Activated T-cell treated with anti-CD3 and anti-CD28 coated beads for 4 hours (primary cell): ENCODE measurements around the gene RALGAPB.

Experiments
- DNase-seq: peaks from one replicate; pipeline ENCODE4 v3.0.0-alpha.2; 2020

Gene RALGAPB

GRCh38 chr20:38617830-38618196 lies 145.2 kb downstream of the RALGAPB start:
- DNase-seq, result no peak

GRCh38 chr20:38620441-38620840 lies 147.8 kb downstream of the RALGAPB start:
- no peak for DNase-seq

- DNase-seq, result no peak
Observed at GRCh38 chr20:38623061-38623460, 150.4 kb downstream of the RALGAPB start.

- no peak for DNase-seq
Observed at GRCh38 chr20:38624084-38624483, 151.4 kb downstream of the RALGAPB start.

GRCh38 chr20:38625896-38626295 lies 153.3 kb downstream of the RALGAPB start:
- DNase-seq, result no peak

- DNase-seq, result no peak
Observed at GRCh38 chr20:38626921-38627659, 154.4 kb downstream of the RALGAPB start.
